Cardiac septum (tissue), 1 donor: ENCODE results near the gene PLA2G4C. TPM values are rescaled to one million over a fixed set of nuclear protein-coding genes. Genes with fewer than 3 reads are reported as not detected.
"Not testable (repeated sequence)": the region's sequence is repeated elsewhere in the genome, so short reads cannot be mapped to it uniquely, and the experiment has no call there.

Experiments
- DNase-seq: peaks from one replicate; pipeline ENCODE4 v3.0.0-alpha.2; 2020; ENCODE audit warnings: low spot score
- intact Hi-C: fragments of 100-400 bp; cut with DNase I; formaldehyde crosslinking; loops from one replicate; pipeline ENCODE4 v1.14.0; 2022
- total RNA-seq: library from RNA; stranded (reverse); fragmentation: NEBNext Ultra II Directional; extraction: Animal tissue kit (Norgen Biotek cat#: 25700); gene quantifications from one replicate; pipeline ENCODE4 v1.2.1, GENCODE V29; 2021
- donor health status: DM: no; HTN: no; CAD: no.

The PLA2G4C gene
- total RNA-seq, 1 donor from 2014 or later = 61.8 TPM

DNA sequence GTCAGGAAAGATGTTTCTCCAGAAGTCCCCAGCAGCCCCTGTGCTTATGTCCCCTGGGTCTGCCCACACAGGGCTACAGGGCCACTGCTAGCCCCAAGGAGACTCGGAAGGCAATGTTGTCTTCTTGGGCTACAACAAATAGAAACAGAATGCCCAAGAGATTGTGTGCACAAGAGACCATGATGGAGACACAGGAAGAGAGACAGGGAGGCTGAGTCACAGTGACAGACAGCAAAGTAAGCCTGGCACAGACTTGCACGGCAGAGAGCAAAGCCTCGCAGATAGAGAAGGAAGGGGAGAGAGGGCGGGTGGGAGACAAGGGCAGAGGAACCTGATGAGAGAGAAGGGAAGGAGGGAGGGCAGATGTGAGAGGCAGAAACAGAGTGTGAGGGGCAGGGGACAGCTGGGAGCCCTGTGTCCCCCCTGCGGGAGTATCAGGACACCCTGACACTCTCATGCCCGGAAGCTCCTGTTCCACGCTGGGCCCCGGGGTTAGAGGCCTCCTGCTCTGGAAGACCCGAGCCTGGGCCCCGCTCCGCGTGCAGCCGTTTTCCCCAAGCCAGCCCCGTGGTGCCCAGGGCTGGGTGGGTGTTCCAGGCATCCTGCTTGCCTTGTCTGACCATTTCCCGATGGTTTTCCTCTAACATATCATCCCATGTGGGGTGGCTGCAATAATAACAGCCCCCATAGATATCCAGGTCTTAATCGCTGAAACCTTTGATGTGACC lies 2.7 kb upstream of the PLA2G4C start:
- DNase-seq = no peak
- intact Hi-C loops = no loop called here

- intact Hi-C loops = no loop called here
- DNase-seq = no peak
Measured at GRCh38 chr19:48111280-48111679, 663 bp upstream of the PLA2G4C start.

DNA sequence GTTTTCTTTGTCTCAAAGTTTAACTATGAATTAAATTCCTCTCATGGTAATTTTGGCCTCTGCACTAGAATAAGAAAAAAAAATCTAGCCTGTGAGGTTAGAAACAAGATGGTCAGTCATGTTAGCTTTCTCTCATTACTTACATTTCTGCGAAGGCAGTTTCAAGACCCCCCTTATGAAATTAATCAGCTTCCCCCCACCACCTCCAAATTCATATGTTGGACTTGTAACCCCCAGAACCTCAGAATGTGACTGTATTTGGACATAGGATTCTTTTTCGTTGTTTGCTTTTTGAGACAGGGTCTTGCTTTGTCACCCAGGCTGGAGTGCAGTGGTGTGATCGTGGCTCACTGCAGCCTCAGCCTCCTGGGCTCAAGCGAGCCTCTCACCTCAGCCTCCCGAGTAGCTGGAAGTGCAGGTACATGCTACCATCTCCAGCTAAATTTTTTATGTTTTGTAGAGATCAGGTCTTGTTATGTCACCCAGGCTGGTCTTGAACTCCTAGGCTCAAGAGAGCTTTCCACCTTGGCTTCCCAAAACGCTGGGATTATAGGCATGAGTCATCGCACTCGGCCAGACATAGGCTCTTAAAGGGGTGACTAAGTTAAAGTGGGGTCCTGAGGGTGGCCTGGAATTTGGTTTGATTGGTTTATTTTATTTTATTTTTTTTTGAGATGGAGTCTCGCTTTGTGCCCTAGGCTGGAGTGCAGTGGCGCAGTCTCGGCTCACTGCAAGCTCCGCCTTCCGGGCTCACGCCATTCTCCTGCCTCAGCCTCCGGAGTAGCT lies 1.4 kb downstream of the PLA2G4C start:
- no peak for DNase-seq

DNA sequence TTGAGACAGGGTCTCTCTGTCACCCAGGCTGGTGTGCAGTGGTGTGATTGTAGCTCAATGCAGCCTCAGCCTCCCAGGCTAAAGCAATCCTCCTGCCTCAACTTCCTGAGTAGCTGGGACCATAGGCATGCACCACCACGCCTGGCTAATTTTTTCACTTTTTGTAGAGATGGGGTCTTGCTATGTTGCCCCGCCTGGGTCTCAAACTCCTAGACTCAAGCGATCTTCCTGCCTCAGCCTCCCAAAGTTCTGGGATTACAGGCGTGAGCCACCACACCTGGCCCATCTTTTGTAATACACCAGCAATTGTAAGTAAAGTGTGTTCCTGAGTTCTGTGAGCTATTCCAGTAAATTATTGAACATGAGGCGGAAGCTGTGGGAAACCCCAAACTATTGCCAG lies 6.7 kb downstream of the PLA2G4C start:
- intact Hi-C loops = no loop called here
- DNase-seq = no peak

More for the DNA sequence above, 1.4 kb downstream of the PLA2G4C start:
- intact Hi-C loops = loop anchor here (5.0 kb wide), 1 partner anchor 148 kb away; the partner anchor contains the start of gene CARD8

GRCh38 chr19:48102870-48103751 lies 7.5 kb downstream of the PLA2G4C start:
- DNase-seq = no peak
- intact Hi-C loops = no loop called here

GRCh38 chr19:48095612-48096175 lies 14.9 kb downstream of the PLA2G4C start:
- no peak for DNase-seq
- intact Hi-C loops = no loop called here

DNA sequence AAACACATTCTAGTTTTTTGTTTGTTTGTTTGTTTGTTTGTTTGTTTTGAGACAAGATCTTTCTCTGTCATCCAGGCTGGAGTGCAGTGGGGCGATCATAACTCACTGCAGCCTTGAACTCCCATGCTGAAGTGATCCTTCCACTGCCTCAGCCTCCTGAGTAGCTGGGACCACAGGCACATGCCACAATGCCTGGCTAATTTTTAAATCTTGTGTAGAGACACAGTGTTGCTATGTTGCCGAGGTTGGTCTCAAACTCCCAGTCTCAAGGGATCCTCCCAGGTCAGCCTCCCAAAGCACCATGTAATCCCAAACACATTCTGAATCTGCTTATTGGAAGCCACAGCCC lies 15.8 kb downstream of the PLA2G4C start:
- no peak for DNase-seq
- intact Hi-C loops = no loop called here

DNA sequence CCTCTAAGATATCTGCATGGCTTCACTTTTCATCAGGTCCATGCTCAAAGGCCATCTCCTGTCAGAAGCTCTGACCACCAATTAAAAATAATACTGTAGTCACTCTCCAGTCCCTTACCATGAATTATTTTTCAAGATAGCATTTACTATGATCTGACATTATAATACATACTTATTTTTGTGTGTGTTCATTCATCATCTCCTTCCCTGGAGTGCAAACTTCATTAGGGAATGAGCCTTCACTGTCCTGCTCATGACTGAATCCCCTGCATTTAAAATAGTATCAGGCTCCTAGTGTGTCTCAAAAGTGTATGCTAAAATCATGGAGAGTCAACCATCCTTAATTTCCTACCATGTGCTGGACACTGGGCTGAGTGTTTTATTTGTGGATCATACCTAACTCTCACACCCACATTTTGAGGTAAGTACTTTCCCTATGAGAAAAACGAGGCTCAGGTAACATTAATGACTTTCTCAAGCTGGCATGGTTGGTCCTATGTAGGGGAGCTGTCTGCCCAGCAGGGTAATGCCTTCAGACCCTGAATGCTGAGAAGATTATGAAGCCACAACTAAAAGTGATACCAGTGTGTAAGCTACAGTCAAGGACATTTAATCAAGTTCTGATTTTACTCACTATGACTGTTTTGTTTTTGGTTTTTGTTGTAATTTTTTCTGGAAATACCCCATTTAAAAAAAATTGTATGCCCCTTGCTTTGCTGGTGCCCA lies 16.3 kb downstream of the PLA2G4C start:
- intact Hi-C loops = no loop called here
- no peak for DNase-seq

- DNase-seq, intact Hi-C loops: not testable (repeated sequence)
Measured at GRCh38 chr19:48091111-48091718, 19.4 kb downstream of the PLA2G4C start.

GRCh38 chr19:48090281-48090802 lies 20.3 kb downstream of the PLA2G4C start:
- intact Hi-C loops = no loop called here

GRCh38 chr19:48088991-48089390 lies 21.6 kb downstream of the PLA2G4C start:
- DNase-seq, intact Hi-C loops: not testable (repeated sequence)

More at GRCh38 chr19:48090281-48090802, 20.3 kb downstream of the PLA2G4C start:
- DNase-seq = no peak

GRCh38 chr19:48085904-48086864 lies 24.4 kb downstream of the PLA2G4C start:
- no peak for DNase-seq
- intact Hi-C loops = no loop called here

- intact Hi-C loops = no loop called here
- DNase-seq = no peak
Measured at GRCh38 chr19:48085076-48085475, 25.5 kb downstream of the PLA2G4C start.

- DNase-seq = no peak
- intact Hi-C loops = no loop called here
Measured at GRCh38 chr19:48081106-48081505, 29.5 kb downstream of the PLA2G4C start.

- intact Hi-C loops, DNase-seq: not testable (repeated sequence)
Measured at GRCh38 chr19:48070177-48070769, 40.3 kb downstream of the PLA2G4C start.

- DNase-seq = no peak
- intact Hi-C loops = no loop called here
Measured at GRCh38 chr19:48069435-48069834, 41.2 kb downstream of the PLA2G4C start.

GRCh38 chr19:48064509-48064908 lies 46.1 kb downstream of the PLA2G4C start:
- intact Hi-C loops = no loop called here
- DNase-seq = no peak
